SK-N-SH treated with all-trans-retinoic acid at 6 μM for 48 hours (cell line): ENCODE results near the gene POU6F2.

Experiments
- CSDC2 ChIP-seq: fragments of 250-450 bp; sonication (Bioruptor Pico); IDR thresholded peaks from 2 replicates; pipeline ENCODE4 v1.5.0; 2020; ENCODE audit warnings: mild to moderate bottlenecking, moderate library complexity
- ESRRG ChIP-seq: fragments of 250-450 bp; sonication (Bioruptor Pico); IDR thresholded peaks from 2 replicates; pipeline ENCODE4 v1.6.1; 2021; ENCODE audit warnings: mild to moderate bottlenecking
- GLIS3 ChIP-seq: fragments of 250-450 bp; sonication (Bioruptor Pico); IDR thresholded peaks from 2 replicates; pipeline ENCODE4 v1.5.0; 2020; ENCODE audit warnings: mild to moderate bottlenecking, moderate library complexity
- OSR1 ChIP-seq: fragments of 250-450 bp; sonication (Bioruptor Pico); IDR thresholded peaks from 2 replicates; pipeline ENCODE4 v1.8.0; 2022; ENCODE audit warnings: moderate library complexity, mild to moderate bottlenecking, inconsistent platforms
- RARB ChIP-seq: fragments of 250-450 bp; sonication (Bioruptor Pico); IDR thresholded peaks from 2 replicates; pipeline ENCODE4 v1.8.0; 2021; ENCODE audit warnings: mild to moderate bottlenecking, moderate library complexity
- TOX ChIP-seq: fragments of 250-450 bp; sonication (Bioruptor Pico); IDR thresholded peaks from 2 replicates; pipeline ENCODE4 v1.8.0; 2021; ENCODE audit warnings: mild to moderate bottlenecking, moderate library complexity, borderline replicate concordance
- ZC3H10 ChIP-seq: fragments of 250-450 bp; sonication (Bioruptor Pico); IDR thresholded peaks from 2 replicates; pipeline ENCODE4 v1.5.1; 2021; ENCODE audit warnings: mild to moderate bottlenecking, moderate library complexity
- ZFP30 ChIP-seq: fragments of 450-650 bp; formaldehyde crosslinking; IDR thresholded peaks from 2 replicates; pipeline ENCODE4 v1.5.0; 2022; ENCODE audit warnings: mild to moderate bottlenecking, moderate library complexity
- TF ChIP-seq, protein P1 (sequence below): fragments of 250-450 bp; sonication (Bioruptor Pico); IDR thresholded peaks from 2 replicates; pipeline ENCODE4 v1.8.0; 2020; ENCODE audit warnings: mild to moderate bottlenecking, moderate library complexity, borderline replicate concordance

DNA sequence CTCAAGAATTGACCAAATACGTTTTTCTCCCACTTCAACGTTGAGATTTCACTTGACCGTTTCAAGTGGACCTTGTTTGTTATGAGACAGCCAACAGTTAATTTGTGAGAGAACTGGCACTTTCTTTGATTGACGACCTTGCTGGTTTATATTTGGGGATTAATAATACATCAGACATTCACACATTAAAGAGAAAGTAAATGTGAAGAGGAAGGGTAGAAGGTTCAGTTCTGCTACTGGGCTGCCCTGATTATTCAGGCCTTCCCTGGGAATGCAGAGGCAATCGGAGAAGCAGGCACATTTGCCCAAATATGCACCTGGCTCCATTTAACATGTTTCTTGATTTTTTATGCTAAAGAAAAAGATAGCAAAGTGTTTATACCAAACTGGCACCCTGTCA, 114.1 kb downstream of the POU6F2 start:
- TF ChIP-seq ZFP30 (CRISPR knock-in tag) (no peak), GLIS3 (no peak), CSDC2 (CRISPR knock-in tag) (no peak), TOX (CRISPR knock-in tag) (no peak), OSR1 (no peak), ESRRG (CRISPR knock-in tag) (no peak), ZC3H10 (CRISPR knock-in tag) (no peak), RARB (CRISPR knock-in tag) (no peak)
- TF ChIP-seq, protein P1, sequence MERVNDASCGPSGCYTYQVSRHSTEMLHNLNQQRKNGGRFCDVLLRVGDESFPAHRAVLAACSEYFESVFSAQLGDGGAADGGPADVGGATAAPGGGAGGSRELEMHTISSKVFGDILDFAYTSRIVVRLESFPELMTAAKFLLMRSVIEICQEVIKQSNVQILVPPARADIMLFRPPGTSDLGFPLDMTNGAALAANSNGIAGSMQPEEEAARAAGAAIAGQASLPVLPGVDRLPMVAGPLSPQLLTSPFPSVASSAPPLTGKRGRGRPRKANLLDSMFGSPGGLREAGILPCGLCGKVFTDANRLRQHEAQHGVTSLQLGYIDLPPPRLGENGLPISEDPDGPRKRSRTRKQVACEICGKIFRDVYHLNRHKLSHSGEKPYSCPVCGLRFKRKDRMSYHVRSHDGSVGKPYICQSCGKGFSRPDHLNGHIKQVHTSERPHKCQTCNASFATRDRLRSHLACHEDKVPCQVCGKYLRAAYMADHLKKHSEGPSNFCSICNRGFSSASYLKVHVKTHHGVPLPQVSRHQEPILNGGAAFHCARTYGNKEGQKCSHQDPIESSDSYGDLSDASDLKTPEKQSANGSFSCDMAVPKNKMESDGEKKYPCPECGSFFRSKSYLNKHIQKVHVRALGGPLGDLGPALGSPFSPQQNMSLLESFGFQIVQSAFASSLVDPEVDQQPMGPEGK (CRISPR knock-in tag) = no peak
